ENCODE data around the gene SRPX2.

The SRPX2 gene

GRCh38 chrX:100673397-100673953 lies 29.5 kb downstream of the SRPX2 start:
- Mint-ChIP-seq H3K27me3 (peaks cover 2% of the 10 kb centered on the region), H3K9me3 (no peaks in the 10 kb centered on the region), H3K4me3 (no peak overlapping the region), H3K27ac (no peak overlapping the region), H3K4me1 (peaks cover 4% of the 10 kb centered on the region), H3K36me3 (no peaks in the 10 kb centered on the region)

- Mint-ChIP-seq H3K27me3 (peaks cover 2% of the 10 kb centered on the region), H3K36me3 (no peaks in the 10 kb centered on the region), H3K4me1 (peaks cover 4% of the 10 kb centered on the region), H3K27ac (no peak overlapping the region), H3K4me3 (no peak overlapping the region), H3K9me3 (no peaks in the 10 kb centered on the region)
Observed at GRCh38 chrX:100674705-100675104, 30.7 kb downstream of the SRPX2 start.

- peaks cover 4% of the 10 kb centered on the region for H3K4me1 Mint-ChIP-seq
- no peaks in the 10 kb centered on the region for H3K9me3 Mint-ChIP-seq
- H3K27me3 Mint-ChIP-seq = no peaks in the 10 kb centered on the region
Observed at GRCh38 chrX:100677611-100678181, 33.7 kb downstream of the SRPX2 start.

GRCh38 chrX:100680756-100681155 lies 36.8 kb downstream of the SRPX2 start:
- no peak overlapping the region for H3K4me3 Mint-ChIP-seq
- H3K4me1 Mint-ChIP-seq = no peaks in the 10 kb centered on the region
- no peaks in the 10 kb centered on the region for H3K36me3 Mint-ChIP-seq
- no peak overlapping the region for H3K27ac Mint-ChIP-seq
- no peaks in the 10 kb centered on the region for H3K9me3 Mint-ChIP-seq
- H3K27me3 Mint-ChIP-seq = no peaks in the 10 kb centered on the region

More at GRCh38 chrX:100677611-100678181, 33.7 kb downstream of the SRPX2 start:
- H3K36me3 Mint-ChIP-seq = no peaks in the 10 kb centered on the region
- H3K4me3 Mint-ChIP-seq = no peak overlapping the region
- no peak overlapping the region for H3K27ac Mint-ChIP-seq

GRCh38 chrX:100681599-100681998 lies 37.6 kb downstream of the SRPX2 start:
- Mint-ChIP-seq H3K27me3 (no peaks in the 10 kb centered on the region), H3K27ac (no peak overlapping the region), H3K36me3 (no peaks in the 10 kb centered on the region), H3K9me3 (no peaks in the 10 kb centered on the region), H3K4me1 (peaks cover under 1% of the 10 kb centered on the region), H3K4me3 (no peak overlapping the region)

GRCh38 chrX:100682939-100683338 lies 38.9 kb downstream of the SRPX2 start:
- H3K27ac Mint-ChIP-seq = no peak overlapping the region
- H3K36me3 Mint-ChIP-seq = no peaks in the 10 kb centered on the region
- H3K4me3 Mint-ChIP-seq = no peak overlapping the region
- H3K9me3 Mint-ChIP-seq = no peaks in the 10 kb centered on the region
- peaks cover 14% of the 10 kb centered on the region for H3K4me1 Mint-ChIP-seq
- no peaks in the 10 kb centered on the region for H3K27me3 Mint-ChIP-seq

- Mint-ChIP-seq H3K27ac (no peak overlapping the region), H3K27me3 (no peaks in the 10 kb centered on the region), H3K4me3 (no peak overlapping the region), H3K4me1 (peaks cover 17% of the 10 kb centered on the region), H3K36me3 (no peaks in the 10 kb centered on the region), H3K9me3 (no peaks in the 10 kb centered on the region)
Observed at GRCh38 chrX:100685284-100685996, 41.4 kb downstream of the SRPX2 start.

- H3K4me1 Mint-ChIP-seq = peaks cover 17% of the 10 kb centered on the region
- H3K36me3 Mint-ChIP-seq = no peaks in the 10 kb centered on the region
- H3K4me3 Mint-ChIP-seq = no peak overlapping the region
- H3K9me3 Mint-ChIP-seq = no peaks in the 10 kb centered on the region
- no peaks in the 10 kb centered on the region for H3K27me3 Mint-ChIP-seq
- no peak overlapping the region for H3K27ac Mint-ChIP-seq
Observed at GRCh38 chrX:100685997-100686305, 42.0 kb downstream of the SRPX2 start.

GRCh38 chrX:100687128-100687527 lies 43.1 kb downstream of the SRPX2 start:
- H3K4me3 Mint-ChIP-seq = no peak overlapping the region
- peaks cover 17% of the 10 kb centered on the region for H3K4me1 Mint-ChIP-seq
- H3K27ac Mint-ChIP-seq = no peak overlapping the region
- no peaks in the 10 kb centered on the region for H3K36me3 Mint-ChIP-seq
- H3K27me3 Mint-ChIP-seq = peaks cover 2% of the 10 kb centered on the region
- no peaks in the 10 kb centered on the region for H3K9me3 Mint-ChIP-seq

GRCh38 chrX:100687546-100687945 lies 43.5 kb downstream of the SRPX2 start:
- Mint-ChIP-seq H3K27ac (no peak overlapping the region), H3K36me3 (no peaks in the 10 kb centered on the region), H3K4me3 (no peak overlapping the region), H3K27me3 (peaks cover 2% of the 10 kb centered on the region), H3K9me3 (no peaks in the 10 kb centered on the region), H3K4me1 (peaks cover 17% of the 10 kb centered on the region)

GRCh38 chrX:100695302-100695701 lies 51.3 kb downstream of the SRPX2 start:
- Mint-ChIP-seq H3K4me3 (no peak overlapping the region), H3K27me3 (peaks cover 11% of the 10 kb centered on the region), H3K9me3 (no peaks in the 10 kb centered on the region)

GRCh38 chrX:100695991-100696390 lies 52.0 kb downstream of the SRPX2 start:
- Mint-ChIP-seq H3K27ac (no peak overlapping the region), H3K27me3 (peaks cover 11% of the 10 kb centered on the region), H3K9me3 (no peaks in the 10 kb centered on the region), H3K4me3 (no peak overlapping the region), H3K4me1 (no peaks in the 10 kb centered on the region), H3K36me3 (no peaks in the 10 kb centered on the region)

More at GRCh38 chrX:100695302-100695701, 51.3 kb downstream of the SRPX2 start:
- no peak overlapping the region for H3K27ac Mint-ChIP-seq
- H3K4me1 Mint-ChIP-seq = no peaks in the 10 kb centered on the region
- no peaks in the 10 kb centered on the region for H3K36me3 Mint-ChIP-seq

GRCh38 chrX:100696699-100697351 lies 52.8 kb downstream of the SRPX2 start:
- H3K4me3 Mint-ChIP-seq = no peak overlapping the region
- H3K36me3 Mint-ChIP-seq = no peaks in the 10 kb centered on the region
- H3K9me3 Mint-ChIP-seq = no peaks in the 10 kb centered on the region
- H3K27ac Mint-ChIP-seq = no peak overlapping the region
- no peaks in the 10 kb centered on the region for H3K4me1 Mint-ChIP-seq
- peaks cover 11% of the 10 kb centered on the region for H3K27me3 Mint-ChIP-seq

GRCh38 chrX:100698551-100698950 lies 54.6 kb downstream of the SRPX2 start:
- H3K4me3 Mint-ChIP-seq = no peak overlapping the region
- H3K36me3 Mint-ChIP-seq = no peaks in the 10 kb centered on the region
- no peak overlapping the region for H3K27ac Mint-ChIP-seq

GRCh38 chrX:100700809-100701208 lies 56.8 kb downstream of the SRPX2 start:
- H3K4me3 Mint-ChIP-seq = no peak overlapping the region
- no peak overlapping the region for H3K27ac Mint-ChIP-seq
- H3K36me3 Mint-ChIP-seq = no peaks in the 10 kb centered on the region
- no peaks in the 10 kb centered on the region for H3K4me1 Mint-ChIP-seq
- H3K9me3 Mint-ChIP-seq = no peaks in the 10 kb centered on the region
- H3K27me3 Mint-ChIP-seq = peaks cover 2% of the 10 kb centered on the region

More at GRCh38 chrX:100698551-100698950, 54.6 kb downstream of the SRPX2 start:
- H3K27me3 Mint-ChIP-seq = peaks cover 5% of the 10 kb centered on the region
- H3K4me1 Mint-ChIP-seq = no peaks in the 10 kb centered on the region
- no peaks in the 10 kb centered on the region for H3K9me3 Mint-ChIP-seq

GRCh38 chrX:100704581-100705203 lies 60.7 kb downstream of the SRPX2 start:
- Mint-ChIP-seq H3K4me1 (no peaks in the 10 kb centered on the region), H3K36me3 (no peaks in the 10 kb centered on the region), H3K27me3 (no peaks in the 10 kb centered on the region), H3K9me3 (no peaks in the 10 kb centered on the region), H3K4me3 (no peak overlapping the region), H3K27ac (no peak overlapping the region)
